Body of pancreas (tissue), 4 donors: Measurements from ENCODE around the gene ZFP3. TPM values are rescaled to one million over a fixed set of nuclear protein-coding genes. Genes with fewer than 3 reads are reported as not detected.
A peak's percentile ranks its signal among the peaks of the same experiment; 100 is the strongest.
"Not testable (repeated sequence)": the region's sequence is repeated elsewhere in the genome, so short reads cannot be mapped to it uniquely, and the experiment has no call there.

Source experiments
- ATAC-seq: fragments of 150-250 bp; one replicate; pipeline ENCODE4 v1.9.1; 2016
- DNase-seq, 4 donors: peaks; one replicate each; pipeline ENCODE4 v3.0.0-alpha.2; 2019
- H3K27ac ChIP-seq, 4 donors: fragments of 200-600 bp; sonication (generic); 1 replicate in 3 of 4; 2 replicates in 1 of 4; pipeline versions ENCODE4 v1.5.1 to v1.6.1; 2016 to 2019; ENCODE audit warnings: mild to moderate bottlenecking in 1 of 4, mixed read lengths in 1 of 4, moderate library complexity in 1 of 4
- H3K27me3 ChIP-seq, 2 donors: fragments of 200-600 bp; sonication (generic); one replicate each; pipeline ENCODE4 v1.6.0; 2016; ENCODE audit warnings: mild to moderate bottlenecking in 1 of 2
- H3K36me3 ChIP-seq, 2 donors: fragments of 200-600 bp; sonication (generic); replicated peaks in 1 of 2; 2 replicates each; pipeline ENCODE4 v1.5.1; 2016; ENCODE audit warnings: low read depth in 2 of 2; ENCODE audit not compliant: insufficient read depth in 1 of 2
- H3K4me1 ChIP-seq: fragments of 200-600 bp; sonication (generic); one replicate; pipeline ENCODE4 v1.6.0; 2016
- H3K4me3 ChIP-seq, 2 donors: fragments of 200-600 bp; sonication (generic); 1 replicate in 1 of 2; 2 replicates in 1 of 2; pipeline ENCODE4 v1.5.1; 2016 to 2019
- H3K9me3 ChIP-seq, 3 donors: fragments of 200-600 bp; sonication (generic); 1 replicate in 2 of 3; 2 replicates in 1 of 3; pipeline ENCODE4 v1.5.1; 2016
- POLR2A ChIP-seq, 3 donors: fragments of 450-650 bp; IDR thresholded peaks; one replicate each; pipeline ENCODE4 v1.6.1; 2016; ENCODE audit warnings: antibody characterized with exemption in 3 of 3, mild to moderate bottlenecking in 2 of 3
- WGBS, 2 donors: methylation state at CpG; one replicate each; pipeline ENCODE4 v1.1.5; 2017; 5-methylcytosine and 5-hydroxymethylcytosine counted together
- intact Hi-C: fragments of 100-400 bp; cut with DNase I; formaldehyde crosslinking; loops from one replicate; pipeline ENCODE4 v1.15.1; 2023
- total RNA-seq, 2 donors: library from RNA; depleted of rRNA; stranded (reverse); fragments of >200 nt; gene quantifications; one replicate each; pipeline ENCODE4 v1.1.0, GENCODE V29; 2016
- TF ChIP-seq, protein P1 (sequence below), 7 experiments: fragments of 450-650 bp in 4 of 7; fragments of 200-600 bp in 3 of 7; sonication (generic) in 3 of 7; IDR thresholded peaks; one replicate each; pipeline ENCODE4 v1.5.1; 2016 to 2019; ENCODE audit warnings: antibody characterized with exemption in 7 of 7

ZFP3 gene
- total RNA-seq, 2 donors from 2014 or later, result 5.3 to 5.4 TPM

DNA sequence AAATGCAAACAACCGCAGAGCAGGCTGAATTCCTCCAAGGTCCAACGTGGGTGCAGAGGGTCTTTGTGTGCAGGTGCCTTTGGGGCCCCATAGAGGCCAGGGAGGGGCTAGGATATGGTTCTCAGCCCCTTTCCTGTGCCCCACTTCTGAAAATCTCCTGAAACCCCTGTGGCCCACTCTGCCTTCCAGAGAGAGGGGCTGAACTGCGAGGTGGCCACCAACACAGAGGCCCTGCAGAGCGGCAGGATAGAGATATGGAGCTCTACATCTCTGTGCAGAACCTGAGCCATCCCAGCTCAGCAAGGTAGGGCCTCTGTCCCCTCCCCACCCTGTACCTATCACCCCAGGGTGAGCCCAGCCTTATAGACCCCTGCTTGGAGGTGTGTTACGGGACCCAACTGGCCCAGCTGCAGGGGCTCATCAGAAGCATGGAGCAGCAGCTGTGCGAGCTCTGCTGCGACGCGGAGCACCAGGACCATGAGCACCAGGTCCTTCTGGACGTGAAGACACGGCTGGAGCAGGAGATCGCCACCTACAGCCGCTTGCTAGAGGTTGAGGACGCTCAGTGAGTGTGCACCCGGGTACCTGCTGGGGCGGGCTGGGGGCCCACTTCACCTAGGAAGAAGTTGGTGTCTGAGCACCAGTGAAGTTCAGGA lies 43.0 kb downstream of the ZFP3 start:
- no peaks in the 10 kb centered on the region for H3K36me3 ChIP-seq
- intact Hi-C loops, result no loop called here
- TF ChIP-seq, protein P1, sequence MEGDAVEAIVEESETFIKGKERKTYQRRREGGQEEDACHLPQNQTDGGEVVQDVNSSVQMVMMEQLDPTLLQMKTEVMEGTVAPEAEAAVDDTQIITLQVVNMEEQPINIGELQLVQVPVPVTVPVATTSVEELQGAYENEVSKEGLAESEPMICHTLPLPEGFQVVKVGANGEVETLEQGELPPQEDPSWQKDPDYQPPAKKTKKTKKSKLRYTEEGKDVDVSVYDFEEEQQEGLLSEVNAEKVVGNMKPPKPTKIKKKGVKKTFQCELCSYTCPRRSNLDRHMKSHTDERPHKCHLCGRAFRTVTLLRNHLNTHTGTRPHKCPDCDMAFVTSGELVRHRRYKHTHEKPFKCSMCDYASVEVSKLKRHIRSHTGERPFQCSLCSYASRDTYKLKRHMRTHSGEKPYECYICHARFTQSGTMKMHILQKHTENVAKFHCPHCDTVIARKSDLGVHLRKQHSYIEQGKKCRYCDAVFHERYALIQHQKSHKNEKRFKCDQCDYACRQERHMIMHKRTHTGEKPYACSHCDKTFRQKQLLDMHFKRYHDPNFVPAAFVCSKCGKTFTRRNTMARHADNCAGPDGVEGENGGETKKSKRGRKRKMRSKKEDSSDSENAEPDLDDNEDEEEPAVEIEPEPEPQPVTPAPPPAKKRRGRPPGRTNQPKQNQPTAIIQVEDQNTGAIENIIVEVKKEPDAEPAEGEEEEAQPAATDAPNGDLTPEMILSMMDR (IDR thresholded peaks at IDR 0.05), result no peak
- TF ChIP-seq POLR2A (IDR thresholded peaks at IDR 0.05), result no peak
- peaks cover 15% of the 10 kb centered on the region for H3K4me1 ChIP-seq
- H3K27me3 ChIP-seq, result peaks cover 0 to under 1% of the 10 kb centered on the region in 2 donors
- no peak overlapping the region for H3K27ac ChIP-seq
- no peaks in the 10 kb centered on the region for H3K9me3 ChIP-seq
- ATAC-seq, result no peak
- no peak overlapping the region for H3K4me3 ChIP-seq
- peak in 1 of 4 donors; percentile 6 for DNase-seq
- 81 to 91% methylated on average over 4 to 16 of the region's 16 CpGs for WGBS, 2 donors

DNA sequence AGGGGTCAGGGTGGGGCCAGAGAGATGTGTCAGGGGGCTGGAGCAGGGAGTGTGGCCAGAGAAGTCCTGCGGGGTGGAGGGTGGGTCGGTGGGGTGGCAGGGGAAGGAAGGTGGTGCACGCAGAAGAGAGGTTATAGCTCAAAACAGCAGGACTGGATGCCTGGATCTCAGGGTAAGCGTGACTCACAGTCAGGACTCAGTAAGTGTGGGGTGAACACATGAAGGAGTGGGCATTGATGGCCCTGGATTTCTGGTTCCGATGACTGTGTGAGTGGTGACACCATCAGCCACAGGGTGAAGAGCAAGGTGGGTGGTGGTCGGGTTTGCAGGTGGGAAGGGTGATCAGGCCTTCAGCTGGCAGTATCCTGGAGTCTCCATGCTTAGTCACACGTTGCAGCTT lies 43.8 kb downstream of the ZFP3 start:
- H3K9me3 ChIP-seq, H3K27ac ChIP-seq, H3K36me3 ChIP-seq, H3K4me3 ChIP-seq, ATAC-seq, H3K27me3 ChIP-seq, intact Hi-C loops: not testable (repeated sequence)
- DNase-seq, result peak in 1 of 4 donors; percentile 7
- peaks cover 15% of the 10 kb centered on the region for H3K4me1 ChIP-seq
- 80 to 96% methylated on average over 5 to 7 of the region's 7 CpGs for WGBS, 2 donors

GRCh38 chr17:5122586-5123342 lies 44.5 kb downstream of the ZFP3 start:
- WGBS, 2 donors, result 2% methylated on average over 69 of the region's 75 CpGs; no CpG with 5 or more reads in 1 of the 2 donors
- DNase-seq (peak; percentile 12 to 38 (median 32)), ATAC-seq (peak; percentile 70)
- intact Hi-C loops, result no loop called here
- Histone ChIP-seq H3K9me3 (no peaks in the 10 kb centered on the region), H3K27me3 (no peaks in the 10 kb centered on the region), H3K4me1 (peaks cover 15% of the 10 kb centered on the region), H3K27ac (no peak overlapping the region), H3K36me3 (no peaks in the 10 kb centered on the region), H3K4me3 (peak overlapping the region in 1 of 2 donors; percentile 17)
- TF ChIP-seq POLR2A (IDR thresholded peaks at IDR 0.05), result no peak
- TF ChIP-seq, protein P1 (IDR thresholded peaks at IDR 0.05), result no peak

DNA sequence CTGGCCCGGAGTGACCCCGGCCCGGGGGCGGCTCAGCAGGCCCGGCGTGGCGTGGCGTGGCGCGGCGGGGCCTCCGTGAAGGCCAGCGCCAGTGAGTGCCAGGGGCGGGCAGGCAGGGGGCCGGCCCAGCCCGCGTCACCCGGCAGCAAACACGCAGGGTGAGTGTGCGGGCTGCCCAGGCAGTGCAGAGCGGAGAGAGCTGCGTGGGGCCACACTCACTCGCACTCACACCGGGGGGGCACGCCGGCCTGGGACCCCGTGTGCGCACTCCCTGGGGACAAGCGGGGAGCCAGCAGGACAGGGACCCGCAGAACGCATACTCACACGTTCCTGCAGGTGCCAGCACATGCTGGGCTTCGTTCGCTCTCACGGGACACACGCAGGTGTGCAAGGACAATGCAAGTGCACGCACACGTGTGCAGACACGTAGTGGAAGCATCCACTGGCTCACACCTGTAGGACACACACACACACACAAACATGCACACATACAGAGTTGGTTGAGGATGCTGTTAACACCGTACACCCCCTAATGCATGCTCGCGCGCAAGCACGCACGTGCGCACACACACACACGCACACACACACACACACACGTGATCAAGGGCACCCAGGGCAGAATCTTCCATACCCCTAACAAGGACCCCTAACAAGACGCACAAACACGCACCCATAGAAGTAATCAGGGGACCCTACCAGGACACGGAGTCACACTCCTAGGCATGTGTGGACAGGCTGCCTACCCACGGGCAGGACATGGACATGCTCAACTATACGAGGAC lies 45.3 kb downstream of the ZFP3 start:
- Histone ChIP-seq H3K4me1 (peaks cover 15% of the 10 kb centered on the region), H3K4me3 (no peak overlapping the region), H3K36me3 (no peaks in the 10 kb centered on the region), H3K27ac (no peak overlapping the region), H3K27me3 (no peaks in the 10 kb centered on the region), H3K9me3 (no peaks in the 10 kb centered on the region)
- intact Hi-C loops, result no loop called here
- DNase-seq (no peak), ATAC-seq (no peak)
- WGBS, 2 donors, result 49 to 84% methylated on average over 23 to 53 of the region's 53 CpGs
- no peak for TF ChIP-seq POLR2A (IDR thresholded peaks at IDR 0.05)
- TF ChIP-seq, protein P1 (IDR thresholded peaks at IDR 0.05), result no peak

DNA sequence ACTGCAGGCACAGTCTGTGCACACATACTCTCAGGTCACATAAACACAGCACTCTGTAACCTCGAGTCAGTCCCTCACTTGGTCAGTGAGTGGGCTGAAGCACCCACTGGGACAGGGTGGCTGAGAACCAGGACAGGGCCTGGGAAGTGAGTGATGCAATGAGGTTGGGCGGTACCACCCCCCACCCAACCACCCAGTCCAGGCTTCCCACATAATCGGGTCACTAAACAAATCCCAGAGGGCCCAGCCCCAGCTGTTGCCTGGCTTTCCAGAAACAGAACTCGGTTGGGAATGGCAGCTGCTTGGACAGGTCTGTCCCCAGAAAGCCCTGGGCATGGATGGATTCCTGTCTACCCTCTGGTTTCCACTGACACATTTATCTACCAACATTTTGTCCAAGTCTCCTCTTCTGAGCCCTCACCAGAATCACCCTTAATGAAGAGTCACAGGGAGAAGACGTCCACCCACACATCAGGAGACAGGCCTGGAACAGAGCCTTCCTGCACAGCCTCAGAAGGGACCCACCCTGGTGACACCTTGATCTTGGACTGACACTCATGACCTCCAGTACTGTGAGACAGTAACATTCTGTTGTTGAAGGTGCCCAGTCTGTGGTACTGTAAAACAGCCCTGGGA lies 46.0 kb downstream of the ZFP3 start:
- intact Hi-C loops, DNase-seq, H3K27me3 ChIP-seq, ATAC-seq, H3K36me3 ChIP-seq, H3K4me3 ChIP-seq, H3K9me3 ChIP-seq, H3K27ac ChIP-seq: not testable (repeated sequence)
- peaks cover 15% of the 10 kb centered on the region for H3K4me1 ChIP-seq
- 63 to 69% methylated on average over 5 of the region's 5 CpGs for WGBS, 2 donors

DNA sequence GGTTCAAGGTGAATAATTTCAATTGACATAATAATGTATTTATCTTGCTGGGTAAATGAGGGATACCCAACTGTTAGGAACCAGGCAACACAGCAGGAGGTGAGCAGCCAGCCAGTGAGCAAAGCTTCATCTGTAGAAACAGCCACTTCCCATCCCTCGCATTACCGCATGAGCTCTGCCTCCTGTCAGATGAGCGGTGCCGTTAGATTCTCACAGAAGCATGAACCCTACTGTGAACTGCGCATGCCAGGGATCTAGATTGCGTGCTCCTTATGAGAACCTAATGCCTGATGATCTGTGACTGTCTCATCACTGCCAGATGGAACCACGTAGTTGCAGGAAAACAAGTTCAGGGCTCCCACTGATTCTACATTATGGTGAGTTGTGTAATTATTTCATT lies 46.6 kb downstream of the ZFP3 start:
- ATAC-seq, DNase-seq: not testable (repeated sequence)

More for the DNA sequence above, 46.6 kb downstream of the ZFP3 start:
- H3K27me3 ChIP-seq, H3K4me3 ChIP-seq, H3K27ac ChIP-seq, intact Hi-C loops, H3K9me3 ChIP-seq, H3K36me3 ChIP-seq: not testable (repeated sequence)
- peaks cover 15% of the 10 kb centered on the region for H3K4me1 ChIP-seq
- WGBS, 2 donors, result 83 to 85% methylated on average over 7 of the region's 7 CpGs
